Measurements from ENCODE around the gene SCOC. TPM values are rescaled to one million over a fixed set of nuclear protein-coding genes. Genes with fewer than 3 reads are reported as not detected.
A peak's percentile ranks its signal among the peaks of the same experiment; 100 is the strongest.

Gene SCOC
- total RNA-seq, 1 donor from 2014 or later: 60.8 TPM

GRCh38 chr4:140344101-140344500, 29.3 kb upstream of the SCOC start:
- Histone ChIP-seq H3K4me3 (ENCODE audit: insufficient read depth, low read depth, low read length) (no peak overlapping the region), H2AFZ (ENCODE audit: low read depth, low read length) (peak overlapping the region; percentile 57), H3K79me2 (ENCODE audit: insufficient read depth, low read length) (no peaks in the 10 kb centered on the region), H4K20me1 (ENCODE audit: insufficient read depth, low read length) (no peaks in the 10 kb centered on the region), H3K4me2 (ENCODE audit: low read length) (peak overlapping the region; percentile 50), H3K9ac (ENCODE audit: low read length) (no peak overlapping the region), H3K27ac (ENCODE audit: low read depth, low read length) (no peak overlapping the region), H3K36me3 (ENCODE audit: insufficient read depth, low read length) (no peaks in the 10 kb centered on the region), H3K9me3 (ENCODE audit: insufficient read depth, low read depth, low read length) (no peaks in the 10 kb centered on the region), H3K4me1 (ENCODE audit: insufficient read depth, low read length) (no peaks in the 10 kb centered on the region), H3K27me3 (ENCODE audit: insufficient read depth, low read length) (no peaks in the 10 kb centered on the region)
- peaks cover 3% of the 10 kb centered on the region for H3K27me3 Mint-ChIP-seq (ENCODE audit: low read depth, unreplicated experiment)
- FAIRE-seq (no peak), DNase-seq (ENCODE audit: low read depth) (peak; percentile 40)
- H3K9me3 Mint-ChIP-seq (ENCODE audit: unreplicated experiment): peaks cover 2% of the 10 kb centered on the region
- H3K36me3 Mint-ChIP-seq (ENCODE audit: low read depth, unreplicated experiment): no peaks in the 10 kb centered on the region
- TF ChIP-seq EZH2 (IDR thresholded peaks at IDR 0.05; ENCODE audit: insufficient read depth, low read length) (no peak), CTCF (IDR thresholded peaks at IDR 0.05; ENCODE audit: insufficient read depth, low read depth, low read length) (no peak)
- no peak overlapping the region for H3K27ac Mint-ChIP-seq (ENCODE audit: unreplicated experiment)
- H3K4me1 Mint-ChIP-seq (ENCODE audit: low read depth, unreplicated experiment): peaks cover 2% of the 10 kb centered on the region
- H3K4me3 Mint-ChIP-seq (ENCODE audit: unreplicated experiment): no peak overlapping the region

DNA sequence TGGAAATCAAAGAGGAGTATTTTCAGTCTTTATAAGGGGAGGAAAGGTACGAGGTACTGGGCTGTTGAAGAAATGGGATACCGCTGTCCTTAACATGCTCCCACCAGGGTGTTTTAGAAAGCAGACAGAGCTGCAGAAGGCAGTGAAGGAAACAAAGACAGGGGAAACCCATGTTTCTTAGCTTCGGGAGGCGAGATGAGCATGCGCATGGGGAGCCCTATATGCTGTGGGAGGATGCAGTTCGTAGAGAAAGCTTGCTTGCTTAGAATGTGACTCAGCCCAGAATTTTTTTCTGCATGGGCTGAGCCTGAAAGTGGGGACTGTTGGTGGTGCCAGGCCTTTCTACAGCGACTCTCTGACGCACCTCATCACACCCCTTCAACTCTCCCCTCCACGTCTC, 28.8 kb upstream of the SCOC start:
- peak; percentile 18 for DNase-seq (ENCODE audit: low read depth)
- FAIRE-seq: no peak
- H3K4me3 Mint-ChIP-seq (ENCODE audit: unreplicated experiment): no peak overlapping the region
- no peak overlapping the region for H3K27ac Mint-ChIP-seq (ENCODE audit: unreplicated experiment)
- no peaks in the 10 kb centered on the region for H3K9me3 ChIP-seq (ENCODE audit: insufficient read depth, low read depth, low read length)
- H3K36me3 ChIP-seq (ENCODE audit: insufficient read depth, low read length): no peaks in the 10 kb centered on the region
- no peak overlapping the region for H3K9ac ChIP-seq (ENCODE audit: low read length)
- peaks cover 3% of the 10 kb centered on the region for H3K27me3 Mint-ChIP-seq (ENCODE audit: low read depth, unreplicated experiment)
- TF ChIP-seq CTCF (IDR thresholded peaks at IDR 0.05; ENCODE audit: insufficient read depth, low read depth, low read length) (no peak), EZH2 (IDR thresholded peaks at IDR 0.05; ENCODE audit: insufficient read depth, low read length) (no peak)
- no peaks in the 10 kb centered on the region for H3K79me2 ChIP-seq (ENCODE audit: insufficient read depth, low read length)
- no peak overlapping the region for H3K4me3 ChIP-seq (ENCODE audit: insufficient read depth, low read depth, low read length)
- H3K9me3 Mint-ChIP-seq (ENCODE audit: unreplicated experiment): peaks cover 2% of the 10 kb centered on the region
- H4K20me1 ChIP-seq (ENCODE audit: insufficient read depth, low read length): no peaks in the 10 kb centered on the region
- no peaks in the 10 kb centered on the region for H3K4me1 ChIP-seq (ENCODE audit: insufficient read depth, low read length)
- H3K4me1 Mint-ChIP-seq (ENCODE audit: low read depth, unreplicated experiment): peaks cover 2% of the 10 kb centered on the region
- peak overlapping the region; percentile 57 for H2AFZ ChIP-seq (ENCODE audit: low read depth, low read length)
- no peaks in the 10 kb centered on the region for H3K36me3 Mint-ChIP-seq (ENCODE audit: low read depth, unreplicated experiment)
- peak overlapping the region; percentile 50 for H3K4me2 ChIP-seq (ENCODE audit: low read length)
- no peaks in the 10 kb centered on the region for H3K27me3 ChIP-seq (ENCODE audit: insufficient read depth, low read length)
- no peak overlapping the region for H3K27ac ChIP-seq (ENCODE audit: low read depth, low read length)

- Mint-ChIP-seq H3K4me3 (ENCODE audit: unreplicated experiment) (no peak overlapping the region), H3K36me3 (ENCODE audit: low read depth, unreplicated experiment) (no peaks in the 10 kb centered on the region), H3K9me3 (ENCODE audit: unreplicated experiment) (no peaks in the 10 kb centered on the region)
Measured at GRCh38 chr4:140346136-140346535, 27.3 kb upstream of the SCOC start.

More at GRCh38 chr4:140346136-140346535, 27.3 kb upstream of the SCOC start:
- Histone ChIP-seq H3K9ac (ENCODE audit: low read length) (no peak overlapping the region), H3K79me2 (ENCODE audit: insufficient read depth, low read length) (no peaks in the 10 kb centered on the region), H3K4me2 (ENCODE audit: low read length) (no peak overlapping the region), H3K27me3 (ENCODE audit: insufficient read depth, low read length) (no peaks in the 10 kb centered on the region), H3K4me1 (ENCODE audit: insufficient read depth, low read length) (no peaks in the 10 kb centered on the region), H3K27ac (ENCODE audit: low read depth, low read length) (no peak overlapping the region), H3K9me3 (ENCODE audit: insufficient read depth, low read depth, low read length) (no peaks in the 10 kb centered on the region), H3K36me3 (ENCODE audit: insufficient read depth, low read length) (no peaks in the 10 kb centered on the region), H2AFZ (ENCODE audit: low read depth, low read length) (no peak overlapping the region), H3K4me3 (ENCODE audit: insufficient read depth, low read depth, low read length) (no peak overlapping the region), H4K20me1 (ENCODE audit: insufficient read depth, low read length) (no peaks in the 10 kb centered on the region)
- H3K27ac Mint-ChIP-seq (ENCODE audit: unreplicated experiment): no peak overlapping the region
- DNase-seq (ENCODE audit: low read depth) (no peak), FAIRE-seq (no peak)
- peaks cover 2% of the 10 kb centered on the region for H3K4me1 Mint-ChIP-seq (ENCODE audit: low read depth, unreplicated experiment)
- no peak for TF ChIP-seq EZH2 (IDR thresholded peaks at IDR 0.05; ENCODE audit: insufficient read depth, low read length)
- TF ChIP-seq CTCF (IDR thresholded peaks at IDR 0.05; ENCODE audit: insufficient read depth, low read depth, low read length): no peak
- H3K27me3 Mint-ChIP-seq (ENCODE audit: low read depth, unreplicated experiment): peaks cover 6% of the 10 kb centered on the region
